Prostate gland (tissue), 2 donors: ENCODE measurements around the gene NAA60. TPM values are rescaled to one million over a fixed set of nuclear protein-coding genes. Genes with fewer than 3 reads are reported as not detected.

Source experiments
- DNase-seq: peaks from one replicate; pipeline ENCODE4 v3.0.0-alpha.2; 2019; ENCODE audit warnings: low spot score
- H3K27ac ChIP-seq, 2 donors: fragments of 200-600 bp; sonication (generic); 2 replicates each; pipeline ENCODE4 v1.5.1; 2017 to 2019
- H3K27me3 ChIP-seq: fragments of 200-600 bp; sonication (generic); replicated peaks from 2 replicates; pipeline ENCODE4 v1.5.1; 2019; ENCODE audit not compliant: insufficient read depth
- H3K36me3 ChIP-seq, 2 donors: fragments of 200-600 bp; sonication (generic); 1 replicate in 1 of 2; 2 replicates in 1 of 2; pipeline versions ENCODE4 v1.5.1 to v1.8.1; 2017 to 2019
- H3K4me1 ChIP-seq: fragments of 200-600 bp; sonication (generic); replicated peaks from 2 replicates; pipeline ENCODE4 v1.5.1; 2019
- H3K4me3 ChIP-seq, 2 donors: fragments of 200-600 bp; sonication (generic); 2 replicates each; pipeline ENCODE4 v1.5.1; 2017 to 2019
- H3K9me3 ChIP-seq: fragments of 200-600 bp; sonication (generic); 2 replicates; pipeline ENCODE4 v1.5.1; 2017
- CTCF ChIP-seq, 4 experiments: fragments of 200-600 bp in 2 of 4; fragments of 450-650 bp in 2 of 4; sonication (generic) in 2 of 4; IDR thresholded peaks; 1 replicate in 3 of 4; 2 replicates in 1 of 4; pipeline ENCODE4 v1.5.1; 2016 to 2019; ENCODE audit warnings: antibody characterized with exemption in 4 of 4, mild to moderate bottlenecking in 2 of 4, moderate library complexity in 2 of 4
- POLR2A ChIP-seq: fragments of 450-650 bp; IDR thresholded peaks from one replicate; pipeline ENCODE4 v1.6.1; 2016; ENCODE audit warnings: antibody characterized with exemption, mild to moderate bottlenecking
- POLR2AphosphoS5 ChIP-seq: sonication (generic); formaldehyde crosslinking; IDR thresholded peaks from one replicate; pipeline ENCODE4 v1.6.1; 2017; ENCODE audit warnings: antibody characterized with exemption
- WGBS: methylation state at CpG from one replicate; pipeline ENCODE4 v1.1.5; 2018; 5-methylcytosine and 5-hydroxymethylcytosine counted together
- intact Hi-C: fragments of 100-400 bp; cut with DNase I; formaldehyde crosslinking; loops from one replicate; pipeline ENCODE4 v1.14.2; 2022
- total RNA-seq, 2 donors: library from RNA; depleted of rRNA; stranded (reverse); fragments of >200 nt; gene quantifications; one replicate each; pipeline ENCODE4 v1.1.0, GENCODE V29; 2016

NAA60 gene
- total RNA-seq, 2 donors from 2014 or later = 48.1 to 99.2 TPM

GRCh38 chr16:3467921-3468320, 24.4 kb downstream of the NAA60 start:
- H3K4me1 ChIP-seq = no peaks in the 10 kb centered on the region

DNA sequence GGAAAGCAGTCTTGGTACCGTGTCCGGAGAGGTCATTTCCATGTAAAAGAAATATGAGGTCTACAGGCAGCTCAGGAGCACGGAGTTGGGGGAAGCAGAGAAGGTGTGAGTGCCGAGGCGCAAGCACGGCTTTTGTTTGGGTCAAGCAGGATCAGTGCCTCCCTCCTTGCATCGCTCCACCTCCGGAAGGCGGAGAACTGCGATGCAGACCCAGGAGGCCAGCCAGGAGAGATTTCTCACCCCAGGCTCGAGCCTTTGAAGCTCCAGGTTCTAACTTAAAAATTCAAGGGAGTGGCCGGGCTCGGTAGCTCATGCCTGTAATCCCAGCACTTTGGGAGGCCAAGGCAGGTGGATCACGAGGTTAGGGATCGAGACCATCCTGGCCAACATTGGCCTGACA, 25.0 kb downstream of the NAA60 start:
- DNase-seq = no peak
- Histone ChIP-seq H3K9me3 (no peaks in the 10 kb centered on the region), H3K27me3 (no peaks in the 10 kb centered on the region), H3K4me1 (no peaks in the 10 kb centered on the region), H3K4me3 (no peak overlapping the region), H3K27ac (no peak overlapping the region), H3K36me3 (no peaks in the 10 kb centered on the region)
- no peak for TF ChIP-seq POLR2A
- TF ChIP-seq CTCF (IDR thresholded peaks at IDR 0.05) = no peak
- no peak for TF ChIP-seq POLR2AphosphoS5
- intact Hi-C loops = no loop called here
- WGBS = 58% methylated on average over 15 of the region's 15 CpGs

More at GRCh38 chr16:3467921-3468320, 24.4 kb downstream of the NAA60 start:
- H3K27me3 ChIP-seq = no peaks in the 10 kb centered on the region
- 67% methylated on average over 4 of the region's 4 CpGs for WGBS
- no peaks in the 10 kb centered on the region for H3K9me3 ChIP-seq
- no peaks in the 10 kb centered on the region for H3K36me3 ChIP-seq
- no peak for DNase-seq
- TF ChIP-seq CTCF (IDR thresholded peaks at IDR 0.05) (no peak), POLR2AphosphoS5 (no peak), POLR2A (no peak)
- H3K4me3 ChIP-seq = no peak overlapping the region
- no peak overlapping the region for H3K27ac ChIP-seq
- intact Hi-C loops = no loop called here

DNA sequence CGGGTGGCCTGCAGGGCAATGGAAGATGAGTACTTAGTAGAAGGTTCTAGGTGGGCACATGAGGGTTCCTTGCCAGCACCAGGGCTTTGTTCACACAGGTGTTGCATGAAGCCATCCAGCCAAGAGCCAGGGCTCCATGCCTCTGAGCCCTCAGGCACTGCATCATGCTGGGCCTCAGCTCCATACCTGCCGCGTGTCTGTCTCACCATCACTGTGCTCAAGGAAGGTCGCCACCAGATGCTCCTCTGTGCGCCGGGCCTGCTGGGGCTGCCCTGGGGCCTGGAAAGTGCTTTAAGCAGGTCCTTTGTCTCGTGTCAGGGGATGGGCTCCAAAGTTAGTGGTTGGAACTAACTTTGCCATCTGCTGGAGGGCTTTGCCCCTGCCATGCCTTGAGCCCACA, 26.3 kb downstream of the NAA60 start:
- no peak overlapping the region for H3K27ac ChIP-seq
- WGBS = 93% methylated on average over 7 of the region's 7 CpGs
- TF ChIP-seq CTCF (IDR thresholded peaks at IDR 0.05) (no peak), POLR2A (no peak), POLR2AphosphoS5 (no peak)
- intact Hi-C loops = no loop called here
- no peak for DNase-seq
- H3K4me1 ChIP-seq = no peaks in the 10 kb centered on the region
- H3K27me3 ChIP-seq = no peaks in the 10 kb centered on the region
- H3K9me3 ChIP-seq = no peaks in the 10 kb centered on the region
- no peak overlapping the region for H3K4me3 ChIP-seq
- no peaks in the 10 kb centered on the region for H3K36me3 ChIP-seq

GRCh38 chr16:3470723-3471122, 27.2 kb downstream of the NAA60 start:
- WGBS = 96% methylated on average over 9 of the region's 9 CpGs
- intact Hi-C loops = no loop called here
- H3K9me3 ChIP-seq = no peaks in the 10 kb centered on the region
- no peak for DNase-seq
- no peak overlapping the region for H3K4me3 ChIP-seq
- H3K27me3 ChIP-seq = no peaks in the 10 kb centered on the region
- H3K36me3 ChIP-seq = no peaks in the 10 kb centered on the region
- no peaks in the 10 kb centered on the region for H3K4me1 ChIP-seq
- H3K27ac ChIP-seq = no peak overlapping the region
- no peak for TF ChIP-seq POLR2AphosphoS5

- no peaks in the 10 kb centered on the region for H3K36me3 ChIP-seq
- H3K9me3 ChIP-seq = no peaks in the 10 kb centered on the region
- intact Hi-C loops = no loop called here
- H3K27ac ChIP-seq = no peak overlapping the region
- TF ChIP-seq CTCF (IDR thresholded peaks at IDR 0.05) (no peak), POLR2A (no peak), POLR2AphosphoS5 (no peak)
- WGBS = 83% methylated on average over 20 of the region's 20 CpGs
- no peaks in the 10 kb centered on the region for H3K4me1 ChIP-seq
- no peaks in the 10 kb centered on the region for H3K27me3 ChIP-seq
- H3K4me3 ChIP-seq = no peak overlapping the region
- DNase-seq = no peak
These were observed 28.2 kb downstream of the NAA60 start for GRCh38 chr16:3471518-3472176.
